GM19463 (cell line): ENCODE data around the gene NXPE3.

Experiments
- ATAC-seq: cut with Tn5 transposase; IDR thresholded peaks from one replicate; pipeline ENCODE4 v1.9.1; 2021; ENCODE audit warnings: mild to moderate bottlenecking, moderate library complexity; ENCODE audit not compliant: unreplicated experiment

NXPE3 gene

GRCh38 chr3:101868534-101869464, 89.8 kb downstream of the NXPE3 start:
- ATAC-seq: no peak

- no peak for ATAC-seq
Measured at GRCh38 chr3:101870138-101870537, 91.1 kb downstream of the NXPE3 start.

GRCh38 chr3:101873619-101874018, 94.6 kb downstream of the NXPE3 start:
- no peak for ATAC-seq

DNA sequence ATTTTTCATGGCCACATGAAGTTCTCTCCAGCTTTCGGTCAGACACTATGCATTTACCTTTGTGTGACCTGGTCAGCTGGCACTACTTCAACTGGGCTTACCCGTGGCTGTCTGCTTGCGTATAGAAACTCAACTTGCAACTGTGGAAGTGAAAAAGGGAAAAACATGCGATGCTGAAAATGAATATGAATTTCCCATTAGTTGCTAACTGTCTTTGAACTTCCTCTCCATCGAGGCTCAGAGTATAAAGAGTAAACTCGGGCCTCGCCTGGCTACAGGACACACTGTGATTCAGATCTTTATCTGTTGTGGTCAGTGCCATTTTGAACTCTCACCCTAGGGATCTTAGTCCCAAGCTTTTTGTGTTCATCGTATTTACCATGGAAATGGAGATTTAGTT, 97.1 kb downstream of the NXPE3 start:
- peak; percentile 66 for ATAC-seq
